Esophagus squamous epithelium (tissue), 4 donors: Measurements from ENCODE around the gene CCL4.

ENCODE experiments used
- CTCF ChIP-seq, 6 experiments: fragments of 450-650 bp in 4 of 6; fragments of 200-600 bp in 2 of 6; sonication (generic) in 2 of 6; IDR thresholded peaks; one replicate each; pipeline ENCODE4 v1.5.1; 2016 to 2019; ENCODE audit warnings: antibody characterized with exemption in 6 of 6, mild to moderate bottlenecking in 4 of 6, moderate library complexity in 4 of 6
- POLR2A ChIP-seq, 4 donors: fragments of 450-650 bp; IDR thresholded peaks; one replicate each; pipeline ENCODE4 v1.6.1; 2017; ENCODE audit warnings: antibody characterized with exemption in 4 of 4, mild to moderate bottlenecking in 4 of 4, moderate library complexity in 3 of 4

- TF ChIP-seq CTCF (IDR thresholded peaks at IDR 0.05) (no peak), POLR2A (IDR thresholded peaks at IDR 0.05) (no peak)
These were observed 32.4 kb downstream of the CCL4 start for GRCh38 chr17:36136036-36136435.
